Dermis microvascular lymphatic vessel endothelial cell (primary cell): ENCODE data around the gene TRIM8. TPM values are rescaled to one million over a fixed set of nuclear protein-coding genes. Genes with fewer than 3 reads are reported as not detected.

Experiments used
- DNase-seq, 2 donors: peaks; one replicate each; pipeline versions ENCODE4 v3.0.0 to v3.0.0-alpha.2; 2010; ENCODE audit warnings: low read depth in 2 of 2
- total RNA-seq: library from RNA; depleted of rRNA; stranded (reverse); fragments of >200 nt; gene quantifications from 2 replicates; pipeline ENCODE4 v1.2.1, GENCODE V29; 2014

The TRIM8 gene
- total RNA-seq, 1 donor from 2014 or later = 38.4 TPM

- DNase-seq = peak in 1 of 2 donors; percentile 30
Measured at GRCh38 chr10:102615361-102615760, 28.9 kb upstream of the TRIM8 start.

- DNase-seq = no peak
Measured at GRCh38 chr10:102616066-102616770, 28.1 kb upstream of the TRIM8 start.

- DNase-seq = no peak
Measured at GRCh38 chr10:102617041-102617440, 27.2 kb upstream of the TRIM8 start.

- no peak for DNase-seq
Measured at GRCh38 chr10:102617816-102618215, 26.5 kb upstream of the TRIM8 start.

GRCh38 chr10:102619281-102619981 is 24.8 kb upstream of the TRIM8 start:
- no peak for DNase-seq

GRCh38 chr10:102620138-102620590 is 24.1 kb upstream of the TRIM8 start:
- DNase-seq = no peak

GRCh38 chr10:102620591-102621442 is 23.5 kb upstream of the TRIM8 start:
- peak in 1 of 2 donors; percentile 40 for DNase-seq

GRCh38 chr10:102621443-102622325 is 22.6 kb upstream of the TRIM8 start:
- DNase-seq = no peak

- no peak for DNase-seq
Measured at GRCh38 chr10:102624094-102624493, 20.2 kb upstream of the TRIM8 start.

GRCh38 chr10:102624751-102625645 is 19.3 kb upstream of the TRIM8 start:
- DNase-seq = no peak

GRCh38 chr10:102626026-102626685 is 18.1 kb upstream of the TRIM8 start:
- no peak for DNase-seq

- DNase-seq = no peak
Measured at GRCh38 chr10:102627291-102627735, 17.0 kb upstream of the TRIM8 start.

- DNase-seq = peak in 1 of 2 donors; percentile 76
Measured at GRCh38 chr10:102627736-102628293, 16.5 kb upstream of the TRIM8 start.

- DNase-seq = peak in 1 of 2 donors; percentile 58
Measured at GRCh38 chr10:102628451-102628911, 15.8 kb upstream of the TRIM8 start.

GRCh38 chr10:102629661-102630614 is 14.3 kb upstream of the TRIM8 start:
- no peak for DNase-seq

- no peak for DNase-seq
Measured at GRCh38 chr10:102630663-102631062, 13.6 kb upstream of the TRIM8 start.

GRCh38 chr10:102631525-102632393 is 12.5 kb upstream of the TRIM8 start:
- no peak for DNase-seq
